PC-3 (cell line): ENCODE data around the gene TAC4.

Experiments
- CTCF ChIP-seq: fragments of 300-600 bp; sonication (generic); conservative IDR thresholded peaks from 2 replicates; pipeline ENCODE4 v1.5.1; 2017; ENCODE audit warnings: antibody characterized with exemption, low read depth, mild to moderate bottlenecking, low read length
- EZH2phosphoT487 ChIP-seq: fragments of 300-600 bp; sonication (generic); IDR thresholded peaks from 2 replicates; pipeline ENCODE4 v1.6.1; 2018; ENCODE audit warnings: mild to moderate bottlenecking, antibody characterized with exemption, low read length, borderline replicate concordance

- TF ChIP-seq CTCF = no peak
- TF ChIP-seq EZH2phosphoT487 = no peak
Observed at GRCh38 chr17:49819651-49820050, 28.2 kb downstream of the TAC4 start.
